K562 (cell line): ENCODE data around the gene KCNK6. TPM values are rescaled to one million over a fixed set of nuclear protein-coding genes. Genes with fewer than 3 reads are reported as not detected.

Experiments used
- ESRRA ChIP-seq: fragments of 450-650 bp; IDR thresholded peaks from 2 replicates; pipeline ENCODE4 v1.6.1; 2014; ENCODE audit warnings: low read depth, mild to moderate bottlenecking, moderate library complexity, borderline replicate concordance
- GATAD2B ChIP-seq: fragments of 450-650 bp; IDR thresholded peaks from 2 replicates; pipeline ENCODE4 v1.6.1; 2017; ENCODE audit warnings: mild to moderate bottlenecking, borderline replicate concordance
- JUN ChIP-seq, 2 experiments: sonication (generic) in 1 of 2; formaldehyde crosslinking in 1 of 2; IDR thresholded peaks; 2 replicates each; pipeline versions ENCODE4 v1.6.1 to v1.8.0; 2012 to 2022; ENCODE audit warnings: borderline replicate concordance in 2 of 2, mild to moderate bottlenecking in 2 of 2, improper control_type of control experiment in 1 of 2, low read depth in 1 of 2, low read length in 1 of 2, missing genetic modification reagents in 1 of 2
- JUNB ChIP-seq: fragments of 450-650 bp; formaldehyde crosslinking; conservative IDR thresholded peaks from 2 replicates; pipeline ENCODE4 v1.4.0; 2020; ENCODE audit warnings: mild to moderate bottlenecking
- KDM1A ChIP-seq, 2 experiments: fragments of 450-650 bp; IDR thresholded peaks; 2 replicates each; pipeline ENCODE4 v1.6.1; 2016; ENCODE audit warnings: mild to moderate bottlenecking in 2 of 2
- NELFE ChIP-seq: IDR thresholded peaks from 2 replicates; pipeline ENCODE4 v1.6.1; 2011; ENCODE audit warnings: mild to moderate bottlenecking; ENCODE audit not compliant: insufficient read depth, insufficient read length
- NFATC3 ChIP-seq: fragments of 450-650 bp; IDR thresholded peaks from 2 replicates; pipeline ENCODE4 v1.6.1; 2017; ENCODE audit warnings: mild to moderate bottlenecking
- NFIC ChIP-seq: fragments of 450-650 bp; IDR thresholded peaks from 2 replicates; pipeline ENCODE4 v1.6.1; 2017; ENCODE audit warnings: mild to moderate bottlenecking, inconsistent platforms
- PHF21A ChIP-seq: fragments of 450-650 bp; IDR thresholded peaks from 2 replicates; pipeline ENCODE4 v1.6.1; 2017; ENCODE audit warnings: low read depth, borderline replicate concordance
- POLR2B ChIP-seq: fragments of 450-650 bp; IDR thresholded peaks from 2 replicates; pipeline ENCODE4 v1.6.1; 2018; ENCODE audit warnings: low read depth; ENCODE audit not compliant: partially characterized antibody
- SMARCA4 ChIP-seq: fragments of 450-650 bp; IDR thresholded peaks from 2 replicates; pipeline ENCODE4 v1.6.1; 2016
- TARDBP ChIP-seq: fragments of 450-650 bp; IDR thresholded peaks from 2 replicates; pipeline ENCODE4 v1.6.1; 2016
- ZBED1 ChIP-seq: IDR thresholded peaks from 2 replicates; pipeline ENCODE4 v1.6.1; 2014
- ZFP36 ChIP-seq: fragments of 150-350 bp; IDR thresholded peaks from 2 replicates; pipeline ENCODE4 v1.6.1; 2018; ENCODE audit warnings: low read length, low read depth; ENCODE audit not compliant: partially characterized antibody
- ZNF165 ChIP-seq: fragments of 250-450 bp; sonication (Bioruptor Pico); IDR thresholded peaks from 2 replicates; pipeline ENCODE4 v1.4.0; 2020; ENCODE audit warnings: borderline replicate concordance
- ZNF212 ChIP-seq: fragments of 450-650 bp; formaldehyde crosslinking; IDR thresholded peaks from 2 replicates; pipeline ENCODE4 v1.4.0; 2020; ENCODE audit warnings: mild to moderate bottlenecking
- ZNF253 ChIP-seq: fragments of 250-450 bp; sonication (Bioruptor Pico); conservative IDR thresholded peaks from 2 replicates; pipeline ENCODE4 v1.6.1; 2021; ENCODE audit warnings: mild to moderate bottlenecking
- polyA plus RNA-seq, 8 experiments: library from polyadenylated mRNA; depleted of rRNA in 4 of 8; stranded (reverse) in 5 of 8; unstranded in 3 of 8; fragments of >200 nt; fragmentation: Nextera tagmentation in 2 of 8; fragmentation: Illumina TruSeq in 1 of 8; extraction: Ambion mirVana in 2 of 8; extraction: Trizol in 1 of 8; gene quantifications; 2 replicates each; pipeline versions ENCODE4 v1.2.1 to v1.2.3, GENCODE V29; 2011 to 2014; ENCODE audit warnings: inconsistent platforms in 1 of 8, missing spikeins in 1 of 8
- total RNA-seq, 7 experiments: library from RNA; depleted of rRNA in 6 of 7; stranded (reverse); fragments of >200 nt in 6 of 7; fragmentation: Illumina TruSeq in 2 of 7; extraction: Trizol in 2 of 7; gene quantifications; 2 replicates each; pipeline versions ENCODE4 v1.2.1 to v1.2.3, GENCODE V29; 2011 to 2021; ENCODE audit warnings: low replicate concordance in 1 of 7
- TF ChIP-seq, protein P1 (sequence below): fragments of 250-450 bp; sonication (Bioruptor Pico); IDR thresholded peaks from 2 replicates; pipeline ENCODE4 v1.4.0; 2020; ENCODE audit warnings: mild to moderate bottlenecking, moderate library complexity, borderline replicate concordance
- TF ChIP-seq, protein P2 (sequence below): sonication (generic); formaldehyde crosslinking; IDR thresholded peaks from 2 replicates; pipeline ENCODE4 v1.8.1; 2023; ENCODE audit warnings: mild to moderate bottlenecking, missing genetic modification reagents
- TF ChIP-seq, protein P3 (sequence below): fragments of 250-450 bp; sonication (Bioruptor Pico); IDR thresholded peaks from 2 replicates; pipeline ENCODE4 v1.8.0; 2021; ENCODE audit warnings: moderate library complexity, mild to moderate bottlenecking, inconsistent platforms
- TF ChIP-seq, protein P4 (sequence below), 2 experiments: fragments of 450-650 bp in 1 of 2; IDR thresholded peaks; 2 replicates each; pipeline ENCODE4 v1.6.1; 2011 to 2017; ENCODE audit warnings: low read depth in 2 of 2, antibody characterized with exemption in 1 of 2, borderline replicate concordance in 1 of 2, low read length in 1 of 2, mild to moderate bottlenecking in 1 of 2, mixed read lengths in 1 of 2; ENCODE audit not compliant: control insufficient read depth in 1 of 2

The KCNK6 gene
- total and polyA plus RNA-seq, 9 of the 15 experiments (the other 6 are each of a cell fraction or from before 2014, with no cell fraction given) = 0.05 to 0.42 (median 0.15) TPM

DNA sequence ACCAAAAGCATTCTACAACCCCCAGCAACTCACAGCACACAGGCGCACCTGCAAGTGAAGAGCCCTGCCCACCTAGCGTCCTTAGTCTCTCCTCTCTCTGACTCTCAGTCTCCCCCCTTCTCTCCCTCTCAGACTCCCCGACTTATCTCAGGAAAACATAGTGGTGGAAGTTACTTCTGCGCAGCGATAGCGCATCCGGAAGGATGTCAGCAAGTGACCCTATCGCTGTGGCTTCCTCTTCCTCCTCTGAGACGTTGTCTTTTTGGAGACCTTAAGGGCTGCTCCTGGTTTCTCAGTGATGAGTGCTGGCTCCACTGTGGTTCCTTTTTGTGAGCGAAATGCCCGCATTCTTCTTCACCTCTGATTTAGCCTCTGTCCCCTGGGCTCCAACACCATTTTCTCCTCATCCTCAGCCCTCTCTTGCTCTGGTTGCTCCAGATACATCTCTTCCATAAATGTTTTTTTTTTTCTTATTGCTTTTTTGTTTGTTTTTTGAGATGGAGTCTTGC, 2.5 kb upstream of the KCNK6 start (continued):
- peak; percentile 90 to 92 for TF ChIP-seq KDM1A (IDR thresholded peaks at IDR 0.05)
- no peak for TF ChIP-seq ZNF212
- TF ChIP-seq NFIC = peak; percentile 92
- TF ChIP-seq TARDBP = peak; percentile 71; the same call in 1 of the 2 replicates
- TF ChIP-seq NELFE = no peak
- TF ChIP-seq ZBED1 = no peak
- TF ChIP-seq, protein P1, sequence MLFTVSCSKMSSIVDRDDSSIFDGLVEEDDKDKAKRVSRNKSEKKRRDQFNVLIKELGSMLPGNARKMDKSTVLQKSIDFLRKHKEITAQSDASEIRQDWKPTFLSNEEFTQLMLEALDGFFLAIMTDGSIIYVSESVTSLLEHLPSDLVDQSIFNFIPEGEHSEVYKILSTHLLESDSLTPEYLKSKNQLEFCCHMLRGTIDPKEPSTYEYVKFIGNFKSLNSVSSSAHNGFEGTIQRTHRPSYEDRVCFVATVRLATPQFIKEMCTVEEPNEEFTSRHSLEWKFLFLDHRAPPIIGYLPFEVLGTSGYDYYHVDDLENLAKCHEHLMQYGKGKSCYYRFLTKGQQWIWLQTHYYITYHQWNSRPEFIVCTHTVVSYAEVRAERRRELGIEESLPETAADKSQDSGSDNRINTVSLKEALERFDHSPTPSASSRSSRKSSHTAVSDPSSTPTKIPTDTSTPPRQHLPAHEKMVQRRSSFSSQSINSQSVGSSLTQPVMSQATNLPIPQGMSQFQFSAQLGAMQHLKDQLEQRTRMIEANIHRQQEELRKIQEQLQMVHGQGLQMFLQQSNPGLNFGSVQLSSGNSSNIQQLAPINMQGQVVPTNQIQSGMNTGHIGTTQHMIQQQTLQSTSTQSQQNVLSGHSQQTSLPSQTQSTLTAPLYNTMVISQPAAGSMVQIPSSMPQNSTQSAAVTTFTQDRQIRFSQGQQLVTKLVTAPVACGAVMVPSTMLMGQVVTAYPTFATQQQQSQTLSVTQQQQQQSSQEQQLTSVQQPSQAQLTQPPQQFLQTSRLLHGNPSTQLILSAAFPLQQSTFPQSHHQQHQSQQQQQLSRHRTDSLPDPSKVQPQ = no peak
- TF ChIP-seq JUNB (CRISPR knock-in tag) = no peak
- peak; percentile 38; the same call in 1 of the 2 replicates for TF ChIP-seq GATAD2B
- TF ChIP-seq, protein P2, sequence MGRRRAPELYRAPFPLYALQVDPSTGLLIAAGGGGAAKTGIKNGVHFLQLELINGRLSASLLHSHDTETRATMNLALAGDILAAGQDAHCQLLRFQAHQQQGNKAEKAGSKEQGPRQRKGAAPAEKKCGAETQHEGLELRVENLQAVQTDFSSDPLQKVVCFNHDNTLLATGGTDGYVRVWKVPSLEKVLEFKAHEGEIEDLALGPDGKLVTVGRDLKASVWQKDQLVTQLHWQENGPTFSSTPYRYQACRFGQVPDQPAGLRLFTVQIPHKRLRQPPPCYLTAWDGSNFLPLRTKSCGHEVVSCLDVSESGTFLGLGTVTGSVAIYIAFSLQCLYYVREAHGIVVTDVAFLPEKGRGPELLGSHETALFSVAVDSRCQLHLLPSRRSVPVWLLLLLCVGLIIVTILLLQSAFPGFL = no peak
- no peak for TF ChIP-seq ZNF253 (CRISPR knock-in tag)
- TF ChIP-seq ZNF165 = no peak
- TF ChIP-seq NFATC3 = no peak; the same call in 1 of the 2 replicates
- TF ChIP-seq PHF21A = no peak
- TF ChIP-seq SMARCA4 = peak; percentile 99
- TF ChIP-seq ZFP36 = peak; percentile 56
- peak; percentile 66; the same call in 1 of the 2 replicates for TF ChIP-seq ESRRA
- TF ChIP-seq, protein P3, sequence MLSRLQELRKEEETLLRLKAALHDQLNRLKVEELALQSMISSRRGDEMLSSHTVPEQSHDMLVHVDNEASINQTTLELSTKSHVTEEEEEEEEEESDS (CRISPR knock-in tag) = no peak
- TF ChIP-seq, protein P4, sequence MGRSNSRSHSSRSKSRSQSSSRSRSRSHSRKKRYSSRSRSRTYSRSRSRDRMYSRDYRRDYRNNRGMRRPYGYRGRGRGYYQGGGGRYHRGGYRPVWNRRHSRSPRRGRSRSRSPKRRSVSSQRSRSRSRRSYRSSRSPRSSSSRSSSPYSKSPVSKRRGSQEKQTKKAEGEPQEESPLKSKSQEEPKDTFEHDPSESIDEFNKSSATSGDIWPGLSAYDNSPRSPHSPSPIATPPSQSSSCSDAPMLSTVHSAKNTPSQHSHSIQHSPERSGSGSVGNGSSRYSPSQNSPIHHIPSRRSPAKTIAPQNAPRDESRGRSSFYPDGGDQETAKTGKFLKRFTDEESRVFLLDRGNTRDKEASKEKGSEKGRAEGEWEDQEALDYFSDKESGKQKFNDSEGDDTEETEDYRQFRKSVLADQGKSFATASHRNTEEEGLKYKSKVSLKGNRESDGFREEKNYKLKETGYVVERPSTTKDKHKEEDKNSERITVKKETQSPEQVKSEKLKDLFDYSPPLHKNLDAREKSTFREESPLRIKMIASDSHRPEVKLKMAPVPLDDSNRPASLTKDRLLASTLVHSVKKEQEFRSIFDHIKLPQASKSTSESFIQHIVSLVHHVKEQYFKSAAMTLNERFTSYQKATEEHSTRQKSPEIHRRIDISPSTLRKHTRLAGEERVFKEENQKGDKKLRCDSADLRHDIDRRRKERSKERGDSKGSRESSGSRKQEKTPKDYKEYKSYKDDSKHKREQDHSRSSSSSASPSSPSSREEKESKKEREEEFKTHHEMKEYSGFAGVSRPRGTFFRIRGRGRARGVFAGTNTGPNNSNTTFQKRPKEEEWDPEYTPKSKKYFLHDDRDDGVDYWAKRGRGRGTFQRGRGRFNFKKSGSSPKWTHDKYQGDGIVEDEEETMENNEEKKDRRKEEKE (IDR thresholded peaks at IDR 0.05; ENCODE audit: borderline replicate concordance in 1 of 2, control insufficient read depth in 1 of 2, low read depth in 2 of 2, low read length in 1 of 2) = 0 out of 4 replicates have a peak, but pooled peaks of 1 of the 2 experiments have one; percentile 24
- TF ChIP-seq POLR2B = peak; percentile 78
- no peak for TF ChIP-seq JUN (IDR thresholded peaks at IDR 0.05; ENCODE audit: borderline replicate concordance, low read depth, low read length)
- no peak for TF ChIP-seq JUN (CRISPR knock-in tag; IDR thresholded peaks at IDR 0.05; ENCODE audit: borderline replicate concordance)
